OCI-LY7 (cell line): Measurements from ENCODE around the gene SLC16A10. TPM values are rescaled to one million over a fixed set of nuclear protein-coding genes. Genes with fewer than 3 reads are reported as not detected.
"Not testable (repeated sequence)": the region's sequence is repeated elsewhere in the genome, so short reads cannot be mapped to it uniquely, and the experiment has no call there.

Source experiments
- BruUV-seq: library from RNA; stranded (reverse); fragments of 400-500 nt; replicated peaks from 2 replicates; lab custom pipeline; 2021; lab: Mats Ljungman, UMichigan
- CTCF ChIA-PET: fragments of 300-600 bp; sonication (Branson Sonifier 250); formaldehyde crosslinking; loops from one replicate; lab custom pipeline; 2022; ENCODE audit warnings: antibody characterized with exemption; ENCODE audit not compliant: unreplicated experiment; lab: Charles Lee
- POLR2A ChIA-PET: fragments of 300-600 bp; sonication (Branson Sonifier 250); formaldehyde crosslinking; loops from one replicate; lab custom pipeline; 2022; ENCODE audit warnings: antibody characterized with exemption; lab: Charles Lee
- DNase-seq: peaks from one replicate; pipeline ENCODE4 v3.0.0-alpha.2; 2015; ENCODE audit warnings: low spot score
- H2AFZ ChIP-seq: fragments of 200-600 bp; sonication (generic), shearing (Covaris generic); 2 replicates; pipeline ENCODE4 v1.6.1; 2014; ENCODE audit warnings: mild to moderate bottlenecking, antibody characterized with exemption, low read length, moderate library complexity
- H3K27ac ChIP-seq: fragments of 200-600 bp; sonication (generic); 2 replicates; pipeline ENCODE4 v1.5.1; 2014; ENCODE audit warnings: mixed run types, low read depth, mild to moderate bottlenecking, moderate library complexity, low read length, inconsistent platforms; ENCODE audit not compliant: poor library complexity, severe bottlenecking
- H3K36me3 ChIP-seq: fragments of 200-600 bp; sonication (generic); 2 replicates; pipeline ENCODE4 v1.6.1; 2014; ENCODE audit warnings: mild to moderate bottlenecking, antibody characterized with exemption, low read length, moderate library complexity, mixed read lengths; ENCODE audit not compliant: insufficient read depth
- H3K4me1 ChIP-seq: fragments of 200-600 bp; sonication (generic); 2 replicates; pipeline ENCODE4 v1.5.1; 2014; ENCODE audit warnings: mild to moderate bottlenecking, low read length; ENCODE audit not compliant: insufficient read depth, poor library complexity, severe bottlenecking
- H3K4me2 ChIP-seq: fragments of 200-600 bp; sonication (generic); 2 replicates; pipeline ENCODE4 v1.6.1; 2014; ENCODE audit warnings: mild to moderate bottlenecking, low read length
- H3K4me3 ChIP-seq: fragments of 200-600 bp; sonication (generic); 2 replicates; pipeline ENCODE4 v1.5.1; 2014; ENCODE audit warnings: mild to moderate bottlenecking, low read depth, low read length; ENCODE audit not compliant: poor library complexity, severe bottlenecking
- H3K79me2 ChIP-seq: fragments of 200-600 bp; sonication (generic); 2 replicates; pipeline ENCODE4 v1.6.1; 2016; ENCODE audit warnings: low read depth, mild to moderate bottlenecking, low read length, moderate library complexity, mixed read lengths; ENCODE audit not compliant: insufficient read depth
- H3K9me2 ChIP-seq: fragments of 200-600 bp; sonication (generic); 2 replicates; pipeline ENCODE4 v1.6.1; 2016; ENCODE audit warnings: mild to moderate bottlenecking, low read length, mixed read lengths; ENCODE audit not compliant: insufficient read depth
- H3K9me3 ChIP-seq: fragments of 200-600 bp; sonication (generic); 2 replicates; pipeline ENCODE4 v1.6.1; 2014; ENCODE audit warnings: mild to moderate bottlenecking, mixed run types, low read length, mixed read lengths
- H4K20me1 ChIP-seq: fragments of 200-600 bp; sonication (generic); 2 replicates; pipeline ENCODE4 v1.6.1; 2014; ENCODE audit warnings: mild to moderate bottlenecking, antibody characterized with exemption, low read length, moderate library complexity, mixed read lengths; ENCODE audit not compliant: insufficient read depth
- EZH2phosphoT487 ChIP-seq: fragments of 200-600 bp; sonication (generic); IDR thresholded peaks from 2 replicates; pipeline ENCODE4 v1.6.1; 2018; ENCODE audit warnings: low read depth, borderline replicate concordance, mild to moderate bottlenecking, mixed run types, antibody characterized with exemption, low read length, moderate library complexity, mixed read lengths
- intact Hi-C: fragments of 100-400 bp; cut with micrococcal nuclease; formaldehyde crosslinking; loops from one replicate; pipeline ENCODE4 v1.10.0; 2022; ENCODE audit not compliant: unreplicated experiment
- total RNA-seq, 2 experiments: library from RNA; depleted of rRNA in 1 of 2; stranded (reverse); fragments of >200 nt in 1 of 2; shearing (Covaris generic) in 1 of 2; gene quantifications; 2 replicates each; pipeline ENCODE4 v1.2.3, GENCODE V29; 2014 to 2022
- TF ChIP-seq, protein P1 (sequence below): fragments of 200-600 bp; sonication (generic); conservative IDR thresholded peaks from 2 replicates; pipeline ENCODE4 v1.5.1; 2014; ENCODE audit warnings: mild to moderate bottlenecking, antibody characterized with exemption, low read length, moderate library complexity, mixed read lengths

SLC16A10 gene
- total RNA-seq, 2 experiments from 2014 or later = not detected

DNA sequence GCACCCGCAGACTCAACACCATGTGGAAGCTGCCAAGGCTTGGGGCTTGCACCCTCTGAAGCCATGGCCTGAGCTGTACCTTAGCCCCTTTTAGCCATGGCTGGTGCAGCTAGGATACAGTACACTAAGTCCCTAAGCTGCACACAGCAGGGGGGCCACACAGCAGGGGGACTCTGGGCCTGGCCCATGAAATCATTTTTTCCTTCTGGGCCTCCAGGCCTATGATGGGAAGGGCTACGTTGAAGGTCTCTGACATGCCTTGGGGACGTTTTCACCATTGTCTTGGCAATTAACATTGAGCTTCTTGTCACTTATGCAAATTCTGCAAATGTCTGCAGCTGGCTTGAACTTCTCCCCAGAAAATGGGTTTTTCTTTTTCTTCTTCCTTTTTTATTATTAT, 103.3 kb downstream of the SLC16A10 start:
- no peak overlapping the region for H2AFZ ChIP-seq
- TF ChIP-seq, protein P1, sequence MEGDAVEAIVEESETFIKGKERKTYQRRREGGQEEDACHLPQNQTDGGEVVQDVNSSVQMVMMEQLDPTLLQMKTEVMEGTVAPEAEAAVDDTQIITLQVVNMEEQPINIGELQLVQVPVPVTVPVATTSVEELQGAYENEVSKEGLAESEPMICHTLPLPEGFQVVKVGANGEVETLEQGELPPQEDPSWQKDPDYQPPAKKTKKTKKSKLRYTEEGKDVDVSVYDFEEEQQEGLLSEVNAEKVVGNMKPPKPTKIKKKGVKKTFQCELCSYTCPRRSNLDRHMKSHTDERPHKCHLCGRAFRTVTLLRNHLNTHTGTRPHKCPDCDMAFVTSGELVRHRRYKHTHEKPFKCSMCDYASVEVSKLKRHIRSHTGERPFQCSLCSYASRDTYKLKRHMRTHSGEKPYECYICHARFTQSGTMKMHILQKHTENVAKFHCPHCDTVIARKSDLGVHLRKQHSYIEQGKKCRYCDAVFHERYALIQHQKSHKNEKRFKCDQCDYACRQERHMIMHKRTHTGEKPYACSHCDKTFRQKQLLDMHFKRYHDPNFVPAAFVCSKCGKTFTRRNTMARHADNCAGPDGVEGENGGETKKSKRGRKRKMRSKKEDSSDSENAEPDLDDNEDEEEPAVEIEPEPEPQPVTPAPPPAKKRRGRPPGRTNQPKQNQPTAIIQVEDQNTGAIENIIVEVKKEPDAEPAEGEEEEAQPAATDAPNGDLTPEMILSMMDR = no peak
- TF ChIP-seq EZH2phosphoT487 = no peak
- ChIA-PET CTCF (no interaction called here), POLR2A (no interaction called here)
- H3K27ac ChIP-seq = no peak overlapping the region
- no peaks in the 10 kb centered on the region for H3K9me3 ChIP-seq
- no peaks in the 10 kb centered on the region for H3K9me2 ChIP-seq
- no peak overlapping the region for H3K4me2 ChIP-seq
- no peak overlapping the region for H3K4me3 ChIP-seq
- H3K36me3 ChIP-seq = no peaks in the 10 kb centered on the region
- intact Hi-C loops = no loop called here
- H3K4me1 ChIP-seq = no peaks in the 10 kb centered on the region
- no TSS peak for BruUV-seq
- no peaks in the 10 kb centered on the region for H4K20me1 ChIP-seq
- DNase-seq = no peak
- H3K79me2 ChIP-seq = no peaks in the 10 kb centered on the region

DNA sequence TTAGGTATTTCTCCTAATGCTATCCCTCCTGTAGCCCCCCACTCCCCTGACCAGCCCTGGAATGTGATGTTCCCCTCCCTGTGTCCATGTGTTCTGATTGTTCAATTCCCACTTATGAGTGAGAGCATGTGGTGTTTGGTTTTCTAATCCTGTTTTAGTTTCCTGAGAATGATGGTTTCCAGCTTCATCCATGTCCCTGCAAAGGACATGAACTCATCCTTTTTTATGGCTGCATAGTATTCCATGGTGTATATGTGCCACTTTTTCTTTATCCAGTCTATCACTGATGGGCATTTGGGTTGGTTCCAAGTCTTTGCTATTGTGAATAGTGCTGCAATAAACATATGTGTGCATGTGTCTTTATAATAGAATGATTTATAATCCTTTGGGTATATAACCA, 103.8 kb downstream of the SLC16A10 start:
- H3K27ac ChIP-seq, H4K20me1 ChIP-seq, H3K9me3 ChIP-seq, BruUV-seq, intact Hi-C loops, H3K4me1 ChIP-seq, H3K36me3 ChIP-seq, CTCF ChIA-PET, H3K9me2 ChIP-seq, H3K4me3 ChIP-seq, H3K4me2 ChIP-seq, H2AFZ ChIP-seq, POLR2A ChIA-PET, DNase-seq, H3K79me2 ChIP-seq: not testable (repeated sequence)

DNA sequence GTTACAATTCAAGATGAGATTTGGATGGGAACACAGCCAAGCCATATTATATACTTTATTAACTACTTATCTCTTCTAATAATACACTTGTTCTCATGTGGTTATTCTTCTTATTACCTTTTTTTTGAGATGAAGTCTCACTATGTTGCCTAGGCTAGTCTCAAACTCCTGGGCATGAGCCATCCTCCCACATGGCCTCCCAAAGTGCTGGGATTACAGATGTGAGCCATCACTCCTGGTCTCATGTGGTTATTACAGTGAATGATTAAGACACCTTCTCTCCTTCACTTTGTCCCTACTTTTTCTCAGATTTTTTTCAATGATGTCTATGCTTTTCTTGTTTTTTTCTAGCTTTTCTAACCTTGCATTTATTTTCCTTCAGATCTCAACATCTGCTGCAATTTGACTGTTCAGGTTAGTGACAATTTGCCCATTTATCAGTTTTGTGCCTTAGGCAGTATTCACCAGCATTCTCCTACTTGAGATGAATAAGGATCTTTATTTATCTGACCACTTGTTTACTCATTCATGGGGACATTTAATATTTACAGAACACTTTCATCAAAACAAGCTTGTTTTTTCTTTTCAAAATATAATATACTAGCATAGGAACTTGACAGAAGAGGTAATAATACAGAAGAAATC, 105.7 kb downstream of the SLC16A10 start:
- no peak for TF ChIP-seq EZH2phosphoT487
- TF ChIP-seq, protein P1 = no peak
- Histone ChIP-seq H2AFZ (no peak overlapping the region), H3K4me1 (no peaks in the 10 kb centered on the region), H4K20me1 (no peaks in the 10 kb centered on the region), H3K79me2 (no peaks in the 10 kb centered on the region), H3K9me2 (no peaks in the 10 kb centered on the region), H3K27ac (no peak overlapping the region), H3K36me3 (no peaks in the 10 kb centered on the region), H3K4me2 (no peak overlapping the region; the same call in 1 of the 2 replicates), H3K4me3 (no peak overlapping the region), H3K9me3 (no peaks in the 10 kb centered on the region)
- ChIA-PET POLR2A (no interaction called here), CTCF (no interaction called here)
- intact Hi-C loops = no loop called here
- DNase-seq = no peak
- BruUV-seq = no TSS peak
